Liver (tissue), 9 donors: ENCODE measurements around the gene EVPL. TPM values are rescaled to one million over a fixed set of nuclear protein-coding genes. Genes with fewer than 3 reads are reported as not detected.

ENCODE experiments used
- DNase-seq: peaks from one replicate; pipeline ENCODE4 v3.0.0-alpha.2; 2017; ENCODE audit warnings: low spot score
- H3K27ac ChIP-seq, 2 donors: one replicate each; pipeline ENCODE4 v1.7.0; 2013; ENCODE audit warnings: inconsistent platforms in 2 of 2, low read length in 2 of 2, control low read depth in 1 of 2, low read depth in 1 of 2, mild to moderate bottlenecking in 1 of 2
- H3K27me3 ChIP-seq, 4 donors: one replicate each; pipeline versions ENCODE4 v1.6.1 to v1.7.0; 2013; ENCODE audit warnings: low read length in 3 of 4, inconsistent platforms in 1 of 4, mild to moderate bottlenecking in 1 of 4, moderate library complexity in 1 of 4; ENCODE audit not compliant: control insufficient read depth in 4 of 4, insufficient read depth in 4 of 4
- H3K36me3 ChIP-seq, 4 donors: one replicate each; pipeline versions ENCODE4 v1.6.1 to v1.7.0; 2013; ENCODE audit warnings: low read length in 3 of 4, mild to moderate bottlenecking in 3 of 4, low read depth in 1 of 4, moderate library complexity in 1 of 4; ENCODE audit not compliant: control insufficient read depth in 4 of 4, insufficient read depth in 3 of 4
- H3K4me1 ChIP-seq, 4 donors: one replicate each; pipeline versions ENCODE4 v1.6.1 to v1.7.0; 2013; ENCODE audit warnings: low read length in 3 of 4, mild to moderate bottlenecking in 3 of 4, moderate library complexity in 1 of 4; ENCODE audit not compliant: control insufficient read depth in 4 of 4, insufficient read depth in 4 of 4
- H3K4me3 ChIP-seq, 3 donors: one replicate each; pipeline versions ENCODE4 v1.6.1 to v1.7.0; 2013; ENCODE audit warnings: low read length in 3 of 3, control low read depth in 1 of 3, low read depth in 1 of 3, mild to moderate bottlenecking in 1 of 3
- H3K9ac ChIP-seq, 2 donors: one replicate each; pipeline ENCODE4 v1.7.0; 2013; ENCODE audit warnings: low read length in 2 of 2, mild to moderate bottlenecking in 2 of 2, moderate library complexity in 2 of 2, control low read depth in 1 of 2, low read depth in 1 of 2
- H3K9me3 ChIP-seq, 4 donors: one replicate each; pipeline versions ENCODE4 v1.6.1 to v1.7.0; 2013; ENCODE audit warnings: low read length in 3 of 4; ENCODE audit not compliant: control insufficient read depth in 4 of 4
- ATF3 ChIP-seq: IDR thresholded peaks from 2 replicates; pipeline ENCODE4 v1.6.1; 2016; ENCODE audit warnings: antibody characterized with exemption
- CTCF ChIP-seq: fragments of 150-350 bp; IDR thresholded peaks from 2 replicates; pipeline ENCODE4 v1.5.1; 2017; ENCODE audit warnings: improper control_type of control experiment, low read depth, low read length; ENCODE audit not compliant: missing input control
- EGR1 ChIP-seq, 2 donors: IDR thresholded peaks; 2 replicates each; pipeline ENCODE4 v1.6.1; 2016 to 2018; ENCODE audit warnings: antibody characterized with exemption in 2 of 2, low read depth in 2 of 2
- FOXA1 ChIP-seq: IDR thresholded peaks from 2 replicates; pipeline ENCODE4 v1.6.1; 2016; ENCODE audit warnings: antibody characterized with exemption
- FOXA2 ChIP-seq: IDR thresholded peaks from 2 replicates; pipeline ENCODE4 v1.6.1; 2016; ENCODE audit warnings: antibody characterized with exemption
- GABPA ChIP-seq, 2 donors: IDR thresholded peaks in 1 of 2; conservative IDR thresholded peaks in 1 of 2; 2 replicates each; pipeline ENCODE4 v1.6.1; 2016; ENCODE audit warnings: antibody characterized with exemption in 2 of 2, mild to moderate bottlenecking in 1 of 2, moderate library complexity in 1 of 2
- HNF4A ChIP-seq, 2 donors: conservative IDR thresholded peaks; 2 replicates each; pipeline ENCODE4 v1.6.1; 2016; ENCODE audit warnings: antibody characterized with exemption in 2 of 2, mild to moderate bottlenecking in 2 of 2
- HNF4G ChIP-seq: IDR thresholded peaks from 2 replicates; pipeline ENCODE4 v1.6.1; 2016; ENCODE audit warnings: antibody characterized with exemption
- JUND ChIP-seq, 2 donors: IDR thresholded peaks; 2 replicates each; pipeline ENCODE4 v1.6.1; 2016; ENCODE audit warnings: antibody characterized with exemption in 2 of 2
- MAX ChIP-seq: IDR thresholded peaks from 2 replicates; pipeline ENCODE4 v1.6.1; 2016; ENCODE audit warnings: antibody characterized with exemption
- NR2F2 ChIP-seq: IDR thresholded peaks from 2 replicates; pipeline ENCODE4 v1.6.1; 2016; ENCODE audit warnings: antibody characterized with exemption
- RAD21 ChIP-seq, 2 donors: IDR thresholded peaks; 2 replicates each; pipeline ENCODE4 v1.6.1; 2016; ENCODE audit warnings: antibody characterized with exemption in 2 of 2, mild to moderate bottlenecking in 2 of 2
- REST ChIP-seq: IDR thresholded peaks from 2 replicates; pipeline ENCODE4 v1.6.1; 2016; ENCODE audit warnings: antibody characterized with exemption, mild to moderate bottlenecking
- RXRA ChIP-seq, 2 donors: IDR thresholded peaks; 2 replicates each; pipeline ENCODE4 v1.6.1; 2017 to 2018; ENCODE audit warnings: antibody characterized with exemption in 2 of 2, mild to moderate bottlenecking in 1 of 2
- SP1 ChIP-seq: IDR thresholded peaks from 2 replicates; pipeline ENCODE4 v1.6.1; 2018; ENCODE audit warnings: antibody characterized with exemption, mild to moderate bottlenecking
- TAF1 ChIP-seq: conservative IDR thresholded peaks from 2 replicates; pipeline ENCODE4 v1.6.1; 2016; ENCODE audit warnings: antibody characterized with exemption, mild to moderate bottlenecking
- YY1 ChIP-seq: IDR thresholded peaks from 2 replicates; pipeline ENCODE4 v1.6.1; 2016; ENCODE audit warnings: antibody characterized with exemption, mild to moderate bottlenecking
- ZBTB33 ChIP-seq: IDR thresholded peaks from 2 replicates; pipeline ENCODE4 v1.6.1; 2016; ENCODE audit warnings: antibody characterized with exemption
- WGBS: extraction: QIAGEN DNeasy Blood & Tissue Kit; methylation state at CpG from one replicate; pipeline ENCODE4 v1.1.7; 2013; 5-methylcytosine and 5-hydroxymethylcytosine counted together
- polyA plus RNA-seq, 2 donors: library from polyadenylated mRNA; stranded (reverse) in 1 of 2; unstranded in 1 of 2; fragments of 200-250 nt in 1 of 2; fragments of >200 nt in 1 of 2; fragmentation: Nextera tagmentation in 1 of 2; extraction: Ambion mirVana in 1 of 2; gene quantifications; one replicate each; pipeline versions ENCODE4 v1.2.1 to v1.2.3, GENCODE V29; 2013 to 2015
- total RNA-seq, 2 donors: library from RNA; depleted of rRNA; stranded (reverse); fragments of >200 nt; gene quantifications; one replicate each; pipeline ENCODE4 v1.2.3, GENCODE V29; 2014
- donor health status: healthy.
- donor health status: healthy.
- donor health status: healthy.
- donor health status: healthy.
- donor health status: healthy.

Gene EVPL
- total and polyA plus RNA-seq, 4 donors = 0.03 to 0.33 (median 0.21) TPM; not detected in 1

- Histone ChIP-seq H3K36me3 (peaks cover 19 to 77% (median 53%) of the 10 kb centered on the region in 4 donors), H3K4me3 (no peak overlapping the region)
These were observed 24.5 kb upstream of the EVPL start for GRCh38 chr17:76051561-76051960.

GRCh38 chr17:76050538-76051467, 23.7 kb upstream of the EVPL start:
- H3K9ac ChIP-seq = no peak overlapping the region
- H3K27me3 ChIP-seq = no peaks in the 10 kb centered on the region
- no peak overlapping the region for H3K4me3 ChIP-seq
- no peak for DNase-seq
- H3K4me1 ChIP-seq = no peaks in the 10 kb centered on the region
- H3K36me3 ChIP-seq = peaks cover 19 to 76% (median 52%) of the 10 kb centered on the region in 4 donors
- H3K27ac ChIP-seq = no peak overlapping the region
- WGBS = 93% methylated on average over 11 of the region's 11 CpGs
- TF ChIP-seq TAF1 (no peak), FOXA2 (no peak), ZBTB33 (no peak), SP1 (no peak), MAX (no peak), GABPA (IDR thresholded peaks at IDR 0.05 in 1 of 2, conservative IDR thresholded peaks at IDR 0.05 in 1 of 2) (no peak), RXRA (IDR thresholded peaks at IDR 0.05) (no peak), NR2F2 (no peak), EGR1 (IDR thresholded peaks at IDR 0.05; ENCODE audit: low read depth in 2 of 2) (no peak), JUND (IDR thresholded peaks at IDR 0.05) (no peak), FOXA1 (no peak), REST (no peak), HNF4G (no peak), RAD21 (IDR thresholded peaks at IDR 0.05) (no peak), ATF3 (no peak), CTCF (no peak), HNF4A (conservative IDR thresholded peaks at IDR 0.05) (no peak), YY1 (no peak)
- no peaks in the 10 kb centered on the region for H3K9me3 ChIP-seq

More at GRCh38 chr17:76051561-76051960, 24.5 kb upstream of the EVPL start:
- H3K27ac ChIP-seq = no peak overlapping the region
- WGBS = 87% methylated on average over 6 of the region's 6 CpGs
- no peaks in the 10 kb centered on the region for H3K9me3 ChIP-seq
- no peaks in the 10 kb centered on the region for H3K27me3 ChIP-seq
- no peak for TF ChIP-seq ATF3
- no peak for TF ChIP-seq JUND (IDR thresholded peaks at IDR 0.05)
- no peak for TF ChIP-seq MAX
- TF ChIP-seq YY1 = no peak
- no peak for TF ChIP-seq SP1
- TF ChIP-seq HNF4G = no peak
- no peak for TF ChIP-seq HNF4A (conservative IDR thresholded peaks at IDR 0.05)
- no peak for DNase-seq
- H3K4me1 ChIP-seq = no peaks in the 10 kb centered on the region
- no peak overlapping the region for H3K9ac ChIP-seq
